ENCODE data around the gene NISCH.

Gene NISCH

DNA sequence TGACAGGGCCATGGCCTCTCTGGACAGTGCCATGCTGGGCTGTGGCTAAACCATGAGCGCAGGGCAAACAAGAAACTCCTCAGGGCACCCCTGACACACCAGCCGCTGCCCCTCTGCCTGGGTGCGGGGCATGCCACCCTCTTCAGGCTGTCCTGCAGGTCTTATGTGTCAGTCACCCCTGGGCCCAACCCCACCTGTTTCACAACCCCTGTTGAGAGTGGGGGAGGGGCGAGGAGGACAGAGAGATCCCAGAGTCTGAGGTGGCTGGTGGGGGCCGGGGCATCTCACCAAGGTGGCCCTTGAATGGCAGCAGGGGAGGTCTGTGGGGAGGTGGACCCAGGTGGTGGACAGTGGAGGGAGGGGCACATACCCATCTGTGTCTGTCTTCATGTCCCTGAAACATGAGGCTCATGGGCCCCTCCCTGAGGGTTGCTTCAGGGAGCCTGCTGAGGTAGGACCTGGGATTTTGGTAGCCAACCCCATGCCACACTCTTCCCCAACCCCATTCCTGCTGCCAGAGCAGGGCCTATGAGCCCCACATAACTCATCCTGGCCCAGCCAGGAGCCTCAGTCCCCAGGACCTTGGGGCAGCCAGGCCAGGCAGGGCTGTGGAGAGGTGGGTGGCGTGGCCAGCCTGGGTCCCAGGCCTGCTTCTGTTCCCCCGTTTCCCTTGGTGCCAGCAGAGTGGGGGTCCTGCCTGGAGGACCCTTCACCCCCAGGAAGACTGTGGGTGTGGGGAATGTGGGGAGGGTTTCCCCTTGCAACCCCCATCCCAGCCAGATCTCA is 38.0 kb downstream of the NISCH start:
- no peak for DNase-seq

DNA sequence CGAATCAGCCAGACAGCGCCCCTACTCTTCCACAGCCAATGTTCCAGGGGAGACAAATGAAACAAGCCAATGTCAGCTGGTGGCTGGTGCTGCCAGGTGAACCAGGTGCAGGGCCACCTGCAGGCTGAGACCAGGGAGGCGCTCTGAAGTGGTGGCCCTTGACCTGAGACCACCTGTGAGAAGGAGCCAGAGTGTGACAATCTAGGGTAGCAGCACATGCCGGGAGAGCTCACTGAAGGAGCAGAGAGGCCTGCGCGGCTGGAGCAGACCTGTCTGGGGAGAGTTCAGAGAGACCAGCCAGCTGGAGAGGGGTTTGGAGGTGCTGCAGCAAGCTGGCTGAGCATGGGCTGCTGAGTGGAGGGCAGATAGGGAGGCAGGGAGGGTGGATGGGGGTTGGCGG is 39.0 kb downstream of the NISCH start:
- no peak for DNase-seq

DNA sequence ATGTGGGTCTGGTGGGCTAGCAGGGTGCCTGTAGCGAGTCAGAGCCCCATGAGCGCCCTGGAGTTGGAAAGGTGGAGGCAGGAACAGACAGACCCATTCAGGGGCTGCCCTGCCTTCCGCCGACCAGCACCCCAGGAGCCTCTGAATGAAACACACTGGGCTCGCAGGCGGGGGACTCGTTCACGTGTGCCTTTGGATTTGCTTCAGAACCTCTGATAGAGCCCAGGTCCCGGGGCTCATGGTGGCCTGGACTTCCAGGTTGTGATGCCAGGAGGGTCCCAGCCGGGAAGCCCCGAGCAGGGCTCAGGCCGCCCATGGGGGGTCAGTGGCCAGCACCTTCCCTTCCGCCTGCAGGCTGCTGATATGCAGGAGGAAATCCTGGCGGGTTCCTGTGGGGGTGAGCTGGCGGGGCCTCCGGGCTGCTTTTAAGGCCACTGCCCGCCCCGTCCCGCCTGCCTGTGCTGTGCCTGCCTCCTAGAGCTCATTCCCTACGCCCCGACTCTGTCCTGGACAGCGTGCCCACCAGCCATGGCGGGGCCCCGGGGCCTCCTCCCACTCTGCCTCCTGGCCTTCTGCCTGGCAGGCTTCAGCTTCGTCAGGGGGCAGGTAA is 39.6 kb downstream of the NISCH start, which contains the start of gene STAB1:
Gene STAB1, plus strand, starts transcription at position 453 of the 610 bp plus-strand sequence. Its CDS starts 76 bp downstream, at position 529.
- DNase-seq: no peak

DNA sequence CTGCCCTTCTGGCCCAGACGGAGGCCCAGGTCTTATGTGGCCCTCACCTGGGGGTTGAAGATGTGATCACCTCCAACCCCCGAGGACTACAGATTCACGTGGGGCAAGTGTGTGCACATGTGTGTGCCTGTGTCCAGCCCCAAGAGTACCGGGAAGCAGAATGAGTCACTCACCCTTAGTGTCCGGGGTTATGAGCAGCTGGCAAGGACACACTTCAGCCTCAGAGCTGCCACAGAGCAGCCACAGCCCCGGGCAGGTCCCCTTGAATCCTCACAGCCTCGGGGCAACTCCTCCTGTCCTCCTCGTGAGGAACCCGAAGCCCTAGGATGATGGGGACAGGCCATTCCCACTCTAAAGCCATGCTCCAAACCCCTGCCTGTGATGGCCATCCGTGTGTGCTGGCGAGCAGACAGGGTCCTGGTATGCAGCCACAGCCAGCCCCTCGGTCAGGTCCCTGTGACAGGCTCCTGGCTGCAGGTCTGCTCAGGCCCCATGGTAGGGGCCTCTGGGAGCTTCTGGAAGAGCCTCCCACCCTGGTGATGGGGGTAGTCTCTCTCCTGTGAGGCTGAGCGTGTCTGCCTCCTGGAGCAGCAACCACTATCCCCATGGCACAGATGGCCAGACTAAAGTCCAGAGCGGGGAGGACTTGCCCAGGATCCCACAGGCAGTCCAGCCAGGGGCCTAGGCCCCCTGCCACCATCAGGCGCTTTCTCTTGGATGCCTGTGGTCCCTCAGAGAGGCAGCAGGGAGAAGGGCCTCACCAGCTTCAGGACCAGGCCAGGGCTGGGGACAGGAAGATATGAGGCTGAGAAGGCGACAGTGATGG is 40.6 kb downstream of the NISCH start:
- no peak for DNase-seq

DNA sequence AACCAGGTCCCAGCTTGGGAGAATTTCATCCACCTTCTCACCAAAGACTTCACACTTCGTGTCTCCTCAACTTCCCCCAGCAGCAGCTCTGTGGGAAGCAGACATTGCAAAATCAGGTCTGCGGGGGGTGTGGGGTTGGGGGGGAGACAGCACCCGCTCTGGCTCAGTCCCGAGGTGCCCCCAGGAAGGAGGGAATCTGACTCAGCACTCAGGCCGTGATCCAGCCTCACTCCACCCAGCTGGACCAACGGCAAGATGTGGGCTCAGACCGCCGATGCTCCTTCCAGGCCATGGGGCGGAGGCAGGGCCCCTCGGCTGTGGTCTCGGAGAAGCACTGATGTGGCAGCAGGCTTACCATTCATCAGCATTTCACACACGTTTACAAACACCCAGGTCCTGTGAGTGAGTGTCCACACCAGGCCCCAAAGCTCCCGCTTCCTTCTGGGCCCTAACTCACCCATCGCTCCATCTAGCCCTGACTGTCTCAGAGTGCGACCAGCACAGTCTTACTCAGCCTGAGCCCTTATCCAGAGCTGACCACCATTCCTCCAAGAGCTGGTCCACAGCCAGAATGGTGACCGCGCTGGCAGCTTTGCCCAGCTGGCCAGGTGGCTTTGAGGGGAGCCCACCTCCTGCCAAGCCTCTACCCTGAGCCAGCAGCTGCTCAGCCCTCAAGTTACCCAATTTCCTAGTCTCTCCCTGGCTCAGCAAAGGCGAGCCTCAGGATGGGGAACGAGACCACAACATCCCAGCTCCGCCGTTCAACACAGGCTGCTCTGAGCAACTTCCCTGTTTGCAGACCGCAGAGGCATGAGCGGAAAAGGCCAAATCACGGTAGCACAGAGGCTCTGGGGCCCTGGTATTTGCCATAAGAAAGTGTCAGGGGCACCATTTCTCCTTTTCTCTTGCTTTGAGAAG is 43.0 kb downstream of the NISCH start:
- no peak for DNase-seq

DNA sequence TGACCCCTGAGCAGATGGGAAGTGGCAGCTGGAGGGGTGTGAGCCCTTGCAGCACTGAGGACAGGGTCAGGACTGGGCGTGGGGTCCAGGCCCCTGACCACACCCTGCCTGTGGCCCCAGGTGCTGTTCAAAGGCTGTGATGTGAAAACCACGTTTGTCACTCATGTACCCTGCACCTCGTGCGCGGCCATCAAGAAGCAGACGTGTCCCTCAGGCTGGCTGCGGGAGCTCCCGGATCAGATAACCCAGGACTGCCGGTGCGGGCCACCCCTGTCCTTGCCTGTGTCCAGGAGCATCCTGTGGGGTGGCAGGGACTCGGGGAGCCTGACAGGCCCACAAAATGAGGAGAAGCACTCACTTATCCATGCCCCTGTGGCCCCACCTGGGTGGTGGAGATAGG is 45.6 kb downstream of the NISCH start:
- no peak for DNase-seq

DNA sequence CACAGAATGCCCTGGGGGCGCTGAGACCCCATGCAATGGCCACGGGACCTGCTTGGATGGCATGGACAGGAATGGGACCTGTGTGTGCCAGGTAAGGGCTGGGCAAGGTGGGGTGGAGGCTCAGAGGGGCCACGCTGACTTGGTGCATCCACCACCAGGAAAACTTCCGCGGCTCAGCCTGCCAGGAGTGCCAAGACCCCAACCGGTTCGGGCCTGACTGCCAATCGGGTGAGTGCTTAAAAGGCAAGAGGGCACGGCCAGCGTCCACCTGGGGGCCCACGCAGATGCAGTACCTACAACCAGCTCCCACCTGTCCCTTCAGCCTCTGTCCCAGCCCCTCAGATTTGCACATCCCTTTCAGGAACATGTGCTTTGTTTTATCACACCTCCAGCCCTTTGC is 46.6 kb downstream of the NISCH start:
- DNase-seq: no peak

DNA sequence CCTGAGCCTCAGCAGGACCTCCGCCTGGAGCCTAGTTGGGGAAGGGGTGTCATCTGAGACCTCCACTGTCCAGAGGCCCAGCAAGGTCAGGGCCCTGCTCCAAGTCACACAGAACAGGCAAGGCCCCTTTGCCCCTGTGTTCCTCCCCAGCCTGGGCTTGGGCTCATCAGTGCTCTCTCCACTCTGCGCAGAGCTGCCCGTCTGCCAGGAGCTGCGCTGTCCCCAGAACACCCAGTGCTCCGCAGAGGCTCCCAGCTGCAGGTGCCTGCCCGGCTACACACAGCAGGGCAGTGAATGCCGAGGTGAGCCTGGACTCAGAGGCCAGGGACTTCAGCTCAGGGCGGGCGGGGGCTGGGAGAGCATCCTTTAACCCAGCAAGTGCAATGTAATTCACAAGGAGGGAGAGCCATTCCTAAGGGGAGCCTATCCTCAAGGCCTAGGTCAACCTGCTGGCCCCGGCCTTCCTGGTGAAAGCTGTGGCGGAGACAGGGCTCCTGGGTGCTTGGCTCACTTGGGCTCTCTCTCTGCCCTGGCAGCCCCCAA is 47.5 kb downstream of the NISCH start:
- no peak for DNase-seq

DNA sequence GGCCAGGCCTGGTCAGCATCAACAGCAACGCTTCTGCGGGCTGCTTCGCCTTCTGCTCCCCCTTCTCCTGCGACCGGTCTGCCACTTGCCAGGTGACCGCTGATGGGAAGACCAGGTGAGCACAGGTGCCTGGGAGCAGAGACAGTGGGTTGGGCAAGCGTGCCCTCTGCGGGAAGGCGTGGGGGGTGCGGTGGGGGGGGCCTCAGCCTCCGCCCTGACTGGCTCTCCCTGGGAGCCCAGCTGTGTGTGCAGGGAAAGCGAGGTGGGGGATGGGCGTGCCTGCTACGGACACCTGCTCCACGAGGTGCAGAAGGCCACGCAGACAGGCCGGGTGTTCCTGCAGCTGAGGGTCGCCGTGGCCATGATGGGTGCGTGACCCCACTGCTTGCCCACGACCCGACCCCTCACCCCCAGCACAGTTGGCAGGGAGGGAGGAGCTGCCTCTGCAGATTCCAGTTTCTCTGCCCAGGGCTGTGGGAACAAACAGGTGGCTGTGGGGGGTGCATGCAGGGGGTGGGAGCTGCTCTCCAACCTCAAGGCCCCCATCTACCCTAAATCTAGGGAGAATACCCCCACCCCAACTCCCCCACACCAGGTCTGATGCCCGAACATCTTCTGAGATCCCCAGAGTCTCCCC is 48.5 kb downstream of the NISCH start:
- no peak for DNase-seq

DNA sequence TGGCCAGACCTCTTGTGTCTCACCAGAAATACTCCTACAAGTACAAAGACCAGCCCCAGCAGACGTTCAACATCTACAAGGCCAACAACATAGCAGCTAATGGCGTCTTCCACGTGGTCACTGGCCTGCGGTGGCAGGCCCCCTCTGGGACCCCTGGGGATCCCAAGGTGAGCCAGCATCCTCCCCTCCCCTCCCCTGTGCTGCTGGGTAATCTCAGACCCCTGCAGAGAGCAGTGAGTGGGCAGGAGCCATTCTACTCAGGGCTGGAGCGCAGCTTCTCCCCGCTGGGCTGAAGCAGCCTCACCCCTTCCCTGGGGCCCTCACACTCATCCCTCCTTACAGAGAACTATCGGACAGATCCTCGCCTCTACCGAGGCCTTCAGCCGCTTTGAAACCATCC is 49.6 kb downstream of the NISCH start:
- no peak for DNase-seq

DNA sequence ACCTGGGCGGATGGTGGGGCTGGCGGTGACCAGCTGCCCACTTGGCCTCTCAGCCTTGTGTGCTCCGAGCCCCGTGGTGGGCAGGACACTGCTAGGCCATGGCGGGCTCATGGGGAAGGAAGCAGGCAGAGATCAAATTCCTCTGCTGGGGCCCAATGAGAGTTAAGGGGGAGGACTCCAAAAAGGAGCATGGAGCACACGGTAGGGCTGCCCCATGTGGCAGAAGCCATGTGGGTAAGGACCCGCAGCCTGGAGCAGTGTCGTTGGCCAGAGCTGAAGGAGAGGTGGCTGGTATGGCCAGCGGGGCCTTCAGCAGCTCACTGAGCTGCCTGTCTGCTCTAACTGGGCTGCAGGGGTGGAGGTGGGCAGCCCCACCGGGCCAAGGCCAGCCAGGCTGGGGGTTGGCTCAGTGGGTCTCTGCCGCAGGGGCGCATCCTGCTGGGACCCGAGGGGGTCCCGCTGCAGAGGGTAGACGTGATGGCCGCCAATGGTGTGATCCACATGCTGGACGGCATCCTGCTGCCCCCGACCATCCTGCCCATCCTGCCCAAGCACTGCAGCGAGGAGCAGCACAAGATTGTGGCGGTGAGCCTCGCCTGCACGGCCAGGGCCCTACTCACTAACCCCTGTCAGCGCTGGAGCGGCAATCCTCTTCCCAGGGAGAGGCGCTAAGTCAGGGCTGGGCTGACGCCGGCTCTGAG is 51.0 kb downstream of the NISCH start:
- DNase-seq: no peak

DNA sequence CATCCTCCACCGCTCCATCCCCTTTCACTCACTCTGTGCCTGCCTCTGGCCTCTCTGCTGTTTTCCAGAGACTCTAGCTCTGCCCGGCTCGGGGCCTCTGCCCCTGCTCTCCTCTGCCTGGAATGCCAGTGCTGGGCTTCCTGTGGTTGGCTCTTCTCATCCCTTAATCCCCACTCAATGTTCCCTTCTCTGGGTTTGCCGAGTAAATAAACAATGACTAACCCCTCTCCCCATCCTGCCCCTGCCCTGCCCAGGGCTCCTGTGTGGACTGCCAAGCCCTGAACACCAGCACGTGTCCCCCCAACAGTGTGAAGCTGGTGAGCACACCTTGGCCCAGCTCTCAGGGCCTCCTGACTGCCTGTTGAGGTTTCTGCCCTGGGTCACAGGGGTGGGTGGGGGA is 52.0 kb downstream of the NISCH start:
- DNase-seq: no peak

DNA sequence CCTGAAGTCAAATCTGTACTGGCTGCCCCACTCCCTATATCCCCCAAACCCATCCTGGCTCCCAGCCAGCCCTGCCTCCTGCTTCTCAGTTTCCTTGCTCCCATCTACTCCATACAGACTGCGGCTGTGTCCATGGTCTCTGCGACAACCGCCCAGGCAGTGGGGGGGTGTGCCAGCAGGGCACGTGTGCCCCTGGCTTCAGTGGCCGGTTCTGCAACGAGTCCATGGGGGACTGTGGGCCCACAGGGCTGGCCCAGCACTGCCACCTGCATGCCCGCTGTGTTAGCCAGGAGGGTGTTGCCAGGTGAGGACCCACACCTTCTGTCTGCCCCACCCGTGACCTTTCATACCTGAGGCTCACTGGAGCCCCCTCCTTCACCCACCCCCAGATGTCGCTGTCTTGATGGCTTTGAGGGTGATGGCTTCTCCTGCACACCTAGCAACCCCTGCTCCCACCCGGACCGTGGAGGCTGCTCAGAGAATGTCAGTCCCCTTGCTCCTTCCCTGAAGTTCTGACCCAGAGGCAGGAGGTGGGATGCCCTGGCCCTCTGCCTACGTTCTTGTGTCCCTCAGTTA is 54.4 kb downstream of the NISCH start:
- DNase-seq: no peak

DNA sequence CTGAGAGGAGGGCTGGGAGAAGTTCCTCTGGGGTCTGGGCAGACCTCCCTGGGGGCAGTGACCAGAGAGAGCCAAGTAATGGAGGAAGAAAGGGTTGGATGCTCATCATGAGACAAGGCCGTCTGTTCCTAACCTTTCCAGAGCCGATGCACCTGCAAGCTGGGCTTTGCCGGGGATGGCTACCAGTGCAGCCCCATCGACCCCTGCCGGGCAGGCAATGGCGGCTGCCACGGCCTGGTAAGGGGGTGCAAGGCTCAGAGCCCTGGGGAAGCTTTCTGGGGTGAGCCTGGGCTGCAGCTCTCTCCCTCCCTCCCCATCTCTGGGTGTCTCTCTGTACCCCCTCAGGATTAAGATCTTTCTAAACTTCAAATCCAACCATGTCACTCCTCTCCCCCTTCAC is 56.1 kb downstream of the NISCH start:
- no peak for DNase-seq

DNA sequence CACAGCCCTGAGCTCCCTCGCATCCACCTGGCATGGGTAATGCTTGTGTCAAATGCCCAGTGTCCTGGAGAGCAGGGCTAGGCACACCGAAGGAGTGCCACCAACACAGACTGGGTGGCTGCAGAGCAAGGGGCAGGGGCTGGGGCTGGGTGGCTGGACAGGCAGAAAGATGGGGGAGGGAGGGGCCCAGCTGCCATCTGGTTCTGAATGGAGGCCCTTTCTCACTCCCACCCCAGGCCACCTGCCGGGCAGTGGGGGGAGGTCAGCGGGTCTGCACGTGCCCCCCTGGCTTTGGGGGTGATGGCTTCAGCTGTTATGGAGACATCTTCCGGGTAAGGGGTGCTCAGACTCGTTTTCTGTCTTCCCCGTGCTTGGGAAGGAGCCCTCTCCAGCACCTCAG is 56.7 kb downstream of the NISCH start:
- no peak for DNase-seq

DNA sequence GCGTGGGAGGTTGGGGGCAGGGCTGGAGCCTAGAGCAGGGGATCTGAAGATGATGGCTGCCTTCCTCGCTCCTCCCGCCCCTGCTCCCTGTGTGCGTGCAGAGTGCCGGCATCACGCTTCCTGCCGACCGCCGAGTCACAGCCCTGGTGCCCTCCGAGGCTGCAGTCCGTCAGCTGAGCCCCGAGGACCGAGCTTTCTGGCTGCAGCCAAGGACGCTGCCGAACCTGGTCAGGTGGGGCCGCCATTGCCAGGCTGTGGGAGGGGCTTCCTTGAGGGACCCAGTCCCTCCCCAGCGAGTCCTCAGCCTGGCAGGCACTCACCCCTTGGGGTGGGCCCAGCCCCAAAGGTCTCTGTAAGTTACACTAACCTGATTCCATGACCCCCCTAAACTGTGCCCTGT is 57.3 kb downstream of the NISCH start:
- DNase-seq: no peak

DNA sequence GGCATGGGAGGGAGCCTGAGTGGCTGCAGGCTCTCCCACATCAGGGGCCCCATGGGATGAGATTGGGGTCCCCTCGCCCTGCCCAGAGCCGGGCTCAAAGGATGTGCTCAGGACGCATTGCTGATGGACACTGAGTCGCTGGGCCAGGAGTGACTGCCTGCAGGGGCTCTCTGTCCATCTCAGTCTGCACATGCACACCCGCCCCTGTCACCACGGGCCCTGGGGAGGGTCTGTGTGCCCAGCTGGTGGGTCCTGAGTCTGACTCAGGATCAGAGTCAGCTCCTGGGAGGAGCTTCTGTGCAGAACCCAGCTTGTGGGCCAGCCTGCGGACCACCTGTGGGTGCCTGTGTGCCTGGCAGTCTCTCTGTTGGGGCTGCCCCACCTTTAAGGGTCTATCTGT is 57.9 kb downstream of the NISCH start:
- DNase-seq: no peak

DNA sequence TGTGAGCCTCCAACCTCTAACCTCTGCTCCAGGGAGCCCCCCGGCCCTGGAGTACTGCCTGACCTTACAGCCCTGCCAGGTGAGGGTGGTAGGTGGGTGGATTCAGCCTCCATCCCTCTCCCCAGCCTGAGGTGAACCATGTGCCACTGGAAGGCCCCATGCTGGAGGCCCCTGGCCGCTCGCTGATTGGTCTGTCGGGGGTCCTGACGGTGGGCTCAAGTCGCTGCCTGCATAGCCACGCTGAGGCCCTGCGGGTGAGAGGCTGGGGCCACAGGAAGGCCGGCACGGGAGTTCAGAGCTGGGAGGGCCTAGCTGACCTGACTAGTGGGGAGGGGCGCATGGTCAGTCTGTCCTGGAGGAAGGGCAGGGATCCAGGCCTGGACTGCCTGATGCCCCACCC is 59.2 kb downstream of the NISCH start:
- no peak for DNase-seq

DNA sequence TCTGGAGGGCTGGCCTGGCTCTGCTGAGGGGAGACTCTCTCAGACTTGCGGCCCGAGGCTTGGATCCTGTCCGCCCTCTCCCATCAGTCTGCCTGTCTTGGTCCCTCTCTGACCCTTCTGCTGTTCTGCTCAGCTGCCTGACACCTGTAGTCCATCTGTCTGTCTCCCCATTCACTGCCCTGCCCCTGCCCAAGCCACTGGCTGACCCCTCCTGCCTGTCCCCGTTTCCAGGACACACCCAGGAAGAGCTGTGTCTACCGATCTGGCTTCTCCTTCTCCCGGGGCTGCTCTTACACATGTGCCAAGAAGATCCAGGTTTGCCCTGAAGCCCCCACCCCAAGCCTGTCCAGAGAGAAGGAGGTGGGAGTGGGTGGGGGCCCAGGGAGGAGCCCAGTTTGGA is 59.8 kb downstream of the NISCH start:
- no peak for DNase-seq

DNA sequence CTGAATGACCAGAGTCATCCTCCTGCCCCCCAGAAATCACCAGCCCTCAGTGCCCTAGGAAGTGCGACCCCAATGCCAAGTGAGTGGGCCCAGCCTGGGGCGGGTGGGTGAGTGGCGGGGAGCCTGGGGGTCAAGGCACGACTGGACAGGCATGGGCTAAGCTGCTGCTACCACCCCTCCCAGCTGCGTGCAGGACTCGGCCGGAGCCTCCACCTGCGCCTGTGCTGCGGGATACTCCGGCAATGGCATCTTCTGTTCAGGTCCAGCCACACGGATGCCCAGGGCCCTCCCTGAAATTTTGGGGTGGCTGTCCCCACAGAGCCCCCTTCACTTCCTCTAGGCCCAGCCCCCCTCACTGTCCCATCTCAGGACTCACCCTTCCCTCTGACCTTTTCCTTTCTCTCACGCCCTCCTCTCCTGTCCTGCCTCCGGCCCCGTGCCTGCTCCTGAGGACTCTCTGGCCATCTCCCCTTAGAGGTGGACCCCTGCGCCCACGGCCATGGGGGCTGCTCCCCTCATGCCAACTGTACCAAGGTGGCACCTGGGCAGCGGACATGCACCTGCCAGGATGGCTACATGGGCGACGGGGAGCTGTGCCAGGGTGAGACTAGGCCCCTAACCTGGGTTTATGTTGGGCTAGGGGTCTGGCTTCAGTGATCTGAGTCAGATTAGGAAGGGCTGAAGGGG is 61.2 kb downstream of the NISCH start:
- DNase-seq: no peak
